ENCODE data around the gene ABCD4. TPM values are rescaled to one million over a fixed set of nuclear protein-coding genes. Genes with fewer than 3 reads are reported as not detected.

Gene ABCD4
- total and polyA plus RNA-seq, 7 experiments from 2014 or later: 26.1 to 109 (median 60.3) TPM

- Histone ChIP-seq H3K27ac (ENCODE audit: low read depth, low read length) (peak overlapping the region; percentile 51), H3K36me3 (ENCODE audit: control insufficient read depth in 2 of 3, insufficient read depth in 3 of 3, low read length in 3 of 3) (peaks cover 0 to 3% (median 0%) of the 10 kb centered on the region in 3 experiments), H3K9me3 (ENCODE audit: control insufficient read depth in 2 of 3, low read length in 3 of 3) (no peaks in the 10 kb centered on the region), H3K4me1 (ENCODE audit: control insufficient read depth in 2 of 2, insufficient read depth in 2 of 2, low read length in 2 of 2) (peaks cover 0 to 5% of the 10 kb centered on the region in 2 donors), H3K27me3 (ENCODE audit: control insufficient read depth in 2 of 2, insufficient read depth in 2 of 2, low read length in 2 of 2) (no peaks in the 10 kb centered on the region), H3K4me3 (ENCODE audit: low read length) (peak overlapping the region; percentile 64)
- DNase-seq (no peak), ATAC-seq (no peak)
- H3K36me3 Mint-ChIP-seq: no peaks in the 10 kb centered on the region
- H3K9me3 Mint-ChIP-seq: no peaks in the 10 kb centered on the region
- peaks cover 0 to 46% (median 0%) of the 10 kb centered on the region in 5 donors for H3K27me3 Mint-ChIP-seq
- H3K27ac Mint-ChIP-seq: peak overlapping the region in 1 of 9 donors; percentile 67
- CTCF ChIA-PET: interaction anchor here (0.6 to 1.4 kb wide), 2 partner anchors 10 to 112 kb away, joined by 3 to 4 read pairs; no protein-coding TSS in a partner anchor
- POLR2A ChIA-PET: no interaction called here
- H3K4me1 Mint-ChIP-seq: peaks cover 0 to 7% (median 4%) of the 10 kb centered on the region in 7 donors
- peak overlapping the region; percentile 80 to 89 (median 84) for H3K4me3 Mint-ChIP-seq
- intact Hi-C loops (cut with micrococcal nuclease): loop anchor here (1.0 kb wide), 3 partner anchors 44 to 239 kb away; partner anchors contain the start of genes ABCD4 (in 1 of the 2), BBOF1 (in 1 of the 2) and ENTPD5 (in 1 of the 2)
Measured at GRCh38 chr14:74257941-74258763, 44.6 kb downstream of the ABCD4 start.

GRCh38 chr14:74257078-74257940 lies 45.4 kb downstream of the ABCD4 start:
- Histone ChIP-seq H3K36me3 (ENCODE audit: control insufficient read depth in 2 of 3, insufficient read depth in 3 of 3, low read length in 3 of 3) (peaks cover 0 to 3% (median 0%) of the 10 kb centered on the region in 3 experiments), H3K4me3 (ENCODE audit: low read length) (peak overlapping the region; percentile 64), H3K27me3 (ENCODE audit: control insufficient read depth in 2 of 2, insufficient read depth in 2 of 2, low read length in 2 of 2) (no peaks in the 10 kb centered on the region), H3K4me1 (ENCODE audit: control insufficient read depth in 2 of 2, insufficient read depth in 2 of 2, low read length in 2 of 2) (peaks cover 0 to 5% of the 10 kb centered on the region in 2 donors), H3K27ac (ENCODE audit: low read depth, low read length) (peak overlapping the region; percentile 51), H3K9me3 (ENCODE audit: control insufficient read depth in 2 of 3, low read length in 3 of 3) (no peaks in the 10 kb centered on the region)
- DNase-seq (peak; percentile 31 to 75 (median 64)), ATAC-seq (peak; percentile 98)
- POLR2A ChIA-PET: no interaction called here
- CTCF ChIA-PET: interaction anchor here (0.6 to 1.4 kb wide), 5 partner anchors 11 to 144 kb away, joined by 3 to 4 read pairs (median 3); no protein-coding TSS in a partner anchor
- H3K4me3 Mint-ChIP-seq: peak overlapping the region; percentile 80 to 89 (median 84)
- intact Hi-C loops (cut with micrococcal nuclease): loop anchor here (1.0 kb wide), 3 partner anchors 45 to 238 kb away; partner anchors contain the start of genes ABCD4 (in 1 of the 2), BBOF1 (in 1 of the 2) and ENTPD5 (in 1 of the 2)
- peaks cover 0 to 48% (median 0%) of the 10 kb centered on the region in 5 donors for H3K27me3 Mint-ChIP-seq
- H3K36me3 Mint-ChIP-seq: no peaks in the 10 kb centered on the region
- H3K27ac Mint-ChIP-seq: peak overlapping the region in 2 of 9 donors; percentile 26 to 71
- H3K9me3 Mint-ChIP-seq: no peaks in the 10 kb centered on the region
- H3K4me1 Mint-ChIP-seq: peaks cover 0 to 7% (median 4%) of the 10 kb centered on the region in 7 donors

GRCh38 chr14:74255281-74255680 lies 47.5 kb downstream of the ABCD4 start:
- Mint-ChIP-seq H3K9me3 (no peaks in the 10 kb centered on the region), H3K4me1 (peaks cover 6 to 12% (median 10%) of the 10 kb centered on the region in 7 donors), H3K27me3 (peaks cover 6 to 54% (median 11%) of the 10 kb centered on the region in 5 donors), H3K27ac (no peak overlapping the region), H3K36me3 (no peaks in the 10 kb centered on the region), H3K4me3 (peak overlapping the region in 1 of 10 donors; percentile 20)
- no peak for DNase-seq
- Histone ChIP-seq H3K36me3 (ENCODE audit: control insufficient read depth in 2 of 3, insufficient read depth in 3 of 3, low read length in 3 of 3) (peaks cover 0 to 3% (median 0%) of the 10 kb centered on the region in 3 experiments), H3K4me3 (ENCODE audit: low read length) (no peak overlapping the region), H3K27me3 (ENCODE audit: control insufficient read depth in 2 of 2, insufficient read depth in 2 of 2, low read length in 2 of 2) (no peaks in the 10 kb centered on the region), H3K27ac (ENCODE audit: low read depth, low read length) (no peak overlapping the region), H3K9me3 (ENCODE audit: control insufficient read depth in 2 of 3, low read length in 3 of 3) (no peaks in the 10 kb centered on the region), H3K4me1 (ENCODE audit: control insufficient read depth in 2 of 2, insufficient read depth in 2 of 2, low read length in 2 of 2) (peaks cover 0 to 5% of the 10 kb centered on the region in 2 donors)
- ChIA-PET POLR2A (no interaction called here), CTCF (no interaction called here)
- intact Hi-C loops (cut with micrococcal nuclease): no loop called here
- no peak for ATAC-seq

- Mint-ChIP-seq H3K36me3 (no peaks in the 10 kb centered on the region), H3K27me3 (peaks cover 29 to 62% (median 38%) of the 10 kb centered on the region in 5 donors), H3K9me3 (peaks cover 0 to 1% (median 0%) of the 10 kb centered on the region in 11 donors), H3K27ac (no peak overlapping the region), H3K4me3 (no peak overlapping the region), H3K4me1 (peaks cover 6% of the 10 kb centered on the region in 7 donors)
- ChIA-PET POLR2A (interaction anchor here (0.7 kb wide), 1 partner anchor 539 kb away, joined by 3 read pairs; no protein-coding TSS in a partner anchor), CTCF (interaction anchor here (0.7 kb wide), 1 partner anchor 126 kb away, joined by 3 read pairs; no protein-coding TSS in a partner anchor)
- no peak overlapping the region for H3K27ac ChIP-seq (ENCODE audit: low read depth, low read length)
- no peak for DNase-seq
- H3K4me1 ChIP-seq (ENCODE audit: control insufficient read depth in 2 of 2, insufficient read depth in 2 of 2, low read length in 2 of 2): no peaks in the 10 kb centered on the region
- no peaks in the 10 kb centered on the region for H3K27me3 ChIP-seq (ENCODE audit: control insufficient read depth in 2 of 2, insufficient read depth in 2 of 2, low read length in 2 of 2)
- intact Hi-C loops (cut with micrococcal nuclease): loop anchor here in 1 of 2 donors (2.0 kb wide), 1 partner anchor 33 kb away; no protein-coding TSS in a partner anchor
- ATAC-seq: no peak
- no peaks in the 10 kb centered on the region for H3K9me3 ChIP-seq (ENCODE audit: control insufficient read depth in 2 of 3, low read length in 3 of 3)
- H3K4me3 ChIP-seq (ENCODE audit: low read length): no peak overlapping the region
- no peaks in the 10 kb centered on the region for H3K36me3 ChIP-seq (ENCODE audit: control insufficient read depth in 2 of 3, insufficient read depth in 3 of 3, low read length in 3 of 3)
Measured at GRCh38 chr14:74249433-74250375, 53.0 kb downstream of the ABCD4 start.

GRCh38 chr14:74248017-74248416 lies 54.7 kb downstream of the ABCD4 start:
- no peaks in the 10 kb centered on the region for H3K4me1 ChIP-seq (ENCODE audit: control insufficient read depth in 2 of 2, insufficient read depth in 2 of 2, low read length in 2 of 2)
- ATAC-seq (no peak), DNase-seq (no peak)
- H3K27me3 ChIP-seq (ENCODE audit: control insufficient read depth in 2 of 2, insufficient read depth in 2 of 2, low read length in 2 of 2): peaks cover 0 to 2% of the 10 kb centered on the region in 2 donors
- no peak overlapping the region for H3K27ac Mint-ChIP-seq
- intact Hi-C loops (cut with micrococcal nuclease): no loop called here
- no peak overlapping the region for H3K4me3 Mint-ChIP-seq
- no peaks in the 10 kb centered on the region for H3K36me3 ChIP-seq (ENCODE audit: control insufficient read depth in 2 of 3, insufficient read depth in 3 of 3, low read length in 3 of 3)
- H3K4me1 Mint-ChIP-seq: peaks cover 6 to 9% (median 6%) of the 10 kb centered on the region in 7 donors
- H3K27ac ChIP-seq (ENCODE audit: low read depth, low read length): no peak overlapping the region
- no peak overlapping the region for H3K4me3 ChIP-seq (ENCODE audit: low read length)
- no peaks in the 10 kb centered on the region for H3K9me3 ChIP-seq (ENCODE audit: control insufficient read depth in 2 of 3, low read length in 3 of 3)
- ChIA-PET POLR2A (no interaction called here), CTCF (interaction anchor here (0.6 kb wide), 1 partner anchor 144 kb away, joined by 3 read pairs; no protein-coding TSS in a partner anchor)
- peaks cover 46 to 69% (median 55%) of the 10 kb centered on the region in 5 donors for H3K27me3 Mint-ChIP-seq
- H3K36me3 Mint-ChIP-seq: no peaks in the 10 kb centered on the region
- H3K9me3 Mint-ChIP-seq: peaks cover 0 to 1% (median 0%) of the 10 kb centered on the region in 11 donors
